Subcutaneous abdominal adipose tissue (tissue), 5 donors: ENCODE data around the gene ITPA.

Experiments
- H3K27ac ChIP-seq: one replicate; pipeline ENCODE4 v1.7.0; 2013; ENCODE audit warnings: low read depth, mild to moderate bottlenecking, inconsistent platforms, low read length, moderate library complexity
- H3K27me3 ChIP-seq, 5 donors: one replicate each; pipeline ENCODE4 v1.7.0; 2013; ENCODE audit warnings: low read length in 5 of 5, inconsistent platforms in 1 of 5; ENCODE audit not compliant: control insufficient read depth in 5 of 5, insufficient read depth in 4 of 5
- H3K36me3 ChIP-seq, 5 donors: one replicate each; pipeline ENCODE4 v1.7.0; 2013; ENCODE audit warnings: low read length in 5 of 5; ENCODE audit not compliant: control insufficient read depth in 5 of 5, insufficient read depth in 5 of 5
- H3K4me1 ChIP-seq, 5 donors: one replicate each; pipeline ENCODE4 v1.7.0; 2013; ENCODE audit warnings: low read length in 5 of 5, mild to moderate bottlenecking in 3 of 5, moderate library complexity in 1 of 5; ENCODE audit not compliant: control insufficient read depth in 5 of 5, insufficient read depth in 5 of 5
- H3K4me3 ChIP-seq, 5 donors: one replicate each; pipeline ENCODE4 v1.7.0; 2013; ENCODE audit warnings: low read length in 5 of 5, low read depth in 1 of 5
- H3K9ac ChIP-seq, 5 donors: one replicate each; pipeline ENCODE4 v1.7.0; 2013; ENCODE audit warnings: low read length in 5 of 5, mild to moderate bottlenecking in 4 of 5, moderate library complexity in 3 of 5
- H3K9me3 ChIP-seq, 5 donors: one replicate each; pipeline ENCODE4 v1.7.0; 2013; ENCODE audit warnings: low read length in 5 of 5; ENCODE audit not compliant: control insufficient read depth in 5 of 5
- donor health status: healthy.
- donor health status: healthy.
- donor health status: healthy.
- donor health status: healthy.
- donor health status: healthy.

ITPA gene

DNA sequence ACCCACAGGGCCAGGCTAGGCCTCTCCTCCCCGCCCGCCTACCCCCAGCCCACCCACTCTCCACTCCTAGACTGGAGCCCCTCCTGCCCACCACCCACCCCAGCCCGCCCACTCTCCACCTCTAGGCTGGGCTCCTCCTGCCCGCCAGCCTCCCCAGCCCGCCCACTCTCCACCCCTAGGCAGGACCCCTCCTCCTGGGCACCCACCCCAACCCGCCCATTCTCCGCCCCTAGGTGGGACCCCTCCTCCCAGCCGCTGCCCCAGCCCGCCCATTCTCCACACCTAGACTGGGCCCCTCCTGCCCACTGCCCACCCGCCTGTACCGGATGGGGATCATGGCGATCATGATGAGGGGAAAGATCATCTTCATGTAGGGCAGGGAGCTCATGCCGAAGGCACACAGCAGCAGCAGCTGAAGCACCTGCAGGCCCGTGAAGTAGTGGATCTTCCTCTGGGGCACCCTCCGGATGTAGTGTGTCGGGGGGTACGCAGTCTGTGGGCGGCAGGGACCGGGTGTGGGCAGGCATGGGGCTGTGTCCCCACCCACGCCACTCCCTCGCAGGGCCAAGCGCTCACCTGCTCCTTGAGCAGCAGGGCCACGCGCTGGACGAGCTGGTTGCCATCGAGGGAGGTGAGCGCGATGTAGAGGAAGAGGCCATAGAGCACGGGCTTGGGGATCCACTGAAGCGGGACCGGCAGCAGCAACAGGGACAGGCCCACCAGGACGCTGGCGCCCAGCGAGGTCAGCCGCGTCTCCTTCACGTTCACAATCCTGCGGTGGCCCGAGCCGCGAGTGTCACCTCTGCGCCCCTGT is 18.8 kb downstream of the ITPA start:
- Histone ChIP-seq H3K27ac (no peak overlapping the region), H3K4me3 (no peak overlapping the region), H3K36me3 (peaks cover 0 to 30% (median 14%) of the 10 kb centered on the region in 5 donors), H3K4me1 (no peaks in the 10 kb centered on the region), H3K9me3 (no peaks in the 10 kb centered on the region), H3K27me3 (peaks cover 0 to 6% (median 0%) of the 10 kb centered on the region in 5 donors), H3K9ac (no peak overlapping the region)

DNA sequence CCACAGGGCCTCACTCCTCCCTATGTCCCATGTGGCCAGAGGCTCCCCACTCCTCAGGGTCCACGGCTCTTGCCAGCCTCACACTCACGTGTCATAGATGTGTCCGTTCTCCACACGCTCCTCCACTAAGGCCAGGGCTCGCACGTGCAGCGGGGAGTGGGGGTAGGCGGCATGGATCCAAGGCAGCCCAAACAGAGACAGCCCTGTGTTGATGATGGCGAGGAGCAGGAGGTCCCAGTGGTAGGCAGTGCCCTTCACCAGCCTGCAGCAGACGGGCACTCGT is 19.4 kb downstream of the ITPA start:
- H3K36me3 ChIP-seq, result peaks cover 0 to 24% (median 10%) of the 10 kb centered on the region in 5 donors
- H3K9me3 ChIP-seq, result no peaks in the 10 kb centered on the region
- H3K4me1 ChIP-seq, result no peaks in the 10 kb centered on the region

GRCh38 chr20:3229158-3229557 is 19.9 kb downstream of the ITPA start:
- H3K4me3 ChIP-seq, result no peak overlapping the region
- no peak overlapping the region for H3K27ac ChIP-seq
- no peaks in the 10 kb centered on the region for H3K9me3 ChIP-seq
- no peak overlapping the region for H3K9ac ChIP-seq
- H3K4me1 ChIP-seq, result no peaks in the 10 kb centered on the region
- H3K27me3 ChIP-seq, result peaks cover 0 to 6% (median 0%) of the 10 kb centered on the region in 5 donors
- peaks cover 0 to 20% (median 6%) of the 10 kb centered on the region in 5 donors for H3K36me3 ChIP-seq

More for the DNA sequence above, 19.4 kb downstream of the ITPA start:
- Histone ChIP-seq H3K27ac (no peak overlapping the region), H3K4me3 (no peak overlapping the region), H3K27me3 (peaks cover 0 to 6% (median 0%) of the 10 kb centered on the region in 5 donors), H3K9ac (no peak overlapping the region)

DNA sequence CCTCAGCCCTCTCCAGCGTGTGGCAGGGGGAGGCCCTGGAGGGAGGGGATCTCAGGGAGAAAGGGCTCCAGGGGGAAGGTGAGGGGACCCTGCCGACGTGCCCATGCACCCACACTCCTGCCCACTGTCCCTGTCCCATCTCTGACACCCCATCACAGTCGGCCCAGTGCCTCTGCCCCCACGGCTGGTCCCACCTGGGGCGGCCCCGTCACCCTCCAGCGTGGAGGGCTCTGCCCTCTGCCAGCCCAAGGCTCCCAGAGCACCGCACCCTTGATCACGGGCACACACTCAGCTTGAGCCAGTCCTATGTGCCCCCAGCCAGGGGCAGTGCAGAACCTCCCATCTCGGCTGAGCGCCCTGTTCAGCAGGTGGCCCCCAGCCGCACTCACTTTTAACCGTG is 20.5 kb downstream of the ITPA start:
- Histone ChIP-seq H3K9me3 (no peaks in the 10 kb centered on the region), H3K4me3 (no peak overlapping the region), H3K4me1 (no peaks in the 10 kb centered on the region), H3K27me3 (peaks cover 0 to 8% (median 2%) of the 10 kb centered on the region in 5 donors), H3K36me3 (peaks cover 0 to 13% (median 5%) of the 10 kb centered on the region in 5 donors), H3K9ac (no peak overlapping the region), H3K27ac (no peak overlapping the region)

- Histone ChIP-seq H3K4me1 (no peaks in the 10 kb centered on the region), H3K27me3 (peaks cover 10 to 18% (median 14%) of the 10 kb centered on the region in 5 donors)
Measured at GRCh38 chr20:3231116-3231515, 21.8 kb downstream of the ITPA start.

GRCh38 chr20:3231889-3232588 is 22.7 kb downstream of the ITPA start:
- Histone ChIP-seq H3K9me3 (no peaks in the 10 kb centered on the region), H3K4me1 (no peaks in the 10 kb centered on the region), H3K27me3 (peaks cover 16 to 24% (median 20%) of the 10 kb centered on the region in 5 donors), H3K4me3 (no peak overlapping the region), H3K27ac (no peak overlapping the region), H3K9ac (no peak overlapping the region), H3K36me3 (peaks cover 0 to 5% (median 2%) of the 10 kb centered on the region in 5 donors)

More at GRCh38 chr20:3231116-3231515, 21.8 kb downstream of the ITPA start:
- Histone ChIP-seq H3K4me3 (no peak overlapping the region), H3K27ac (no peak overlapping the region), H3K36me3 (peaks cover 0 to 11% (median 5%) of the 10 kb centered on the region in 5 donors), H3K9ac (no peak overlapping the region), H3K9me3 (no peaks in the 10 kb centered on the region)

GRCh38 chr20:3233131-3233990 is 24.1 kb downstream of the ITPA start:
- Histone ChIP-seq H3K9ac (no peak overlapping the region), H3K9me3 (no peaks in the 10 kb centered on the region), H3K27ac (no peak overlapping the region), H3K36me3 (no peaks in the 10 kb centered on the region), H3K4me3 (no peak overlapping the region), H3K4me1 (peaks cover 0 to 9% (median 9%) of the 10 kb centered on the region in 5 donors), H3K27me3 (peaks cover 27 to 35% (median 33%) of the 10 kb centered on the region in 5 donors)

GRCh38 chr20:3233991-3234498 is 24.7 kb downstream of the ITPA start:
- no peak overlapping the region for H3K9ac ChIP-seq
- H3K4me1 ChIP-seq, result peaks cover 0 to 16% (median 12%) of the 10 kb centered on the region in 5 donors
- H3K27me3 ChIP-seq, result peaks cover 27 to 38% (median 33%) of the 10 kb centered on the region in 5 donors
- H3K9me3 ChIP-seq, result no peaks in the 10 kb centered on the region
- H3K4me3 ChIP-seq, result no peak overlapping the region
- no peaks in the 10 kb centered on the region for H3K36me3 ChIP-seq
- no peak overlapping the region for H3K27ac ChIP-seq

DNA sequence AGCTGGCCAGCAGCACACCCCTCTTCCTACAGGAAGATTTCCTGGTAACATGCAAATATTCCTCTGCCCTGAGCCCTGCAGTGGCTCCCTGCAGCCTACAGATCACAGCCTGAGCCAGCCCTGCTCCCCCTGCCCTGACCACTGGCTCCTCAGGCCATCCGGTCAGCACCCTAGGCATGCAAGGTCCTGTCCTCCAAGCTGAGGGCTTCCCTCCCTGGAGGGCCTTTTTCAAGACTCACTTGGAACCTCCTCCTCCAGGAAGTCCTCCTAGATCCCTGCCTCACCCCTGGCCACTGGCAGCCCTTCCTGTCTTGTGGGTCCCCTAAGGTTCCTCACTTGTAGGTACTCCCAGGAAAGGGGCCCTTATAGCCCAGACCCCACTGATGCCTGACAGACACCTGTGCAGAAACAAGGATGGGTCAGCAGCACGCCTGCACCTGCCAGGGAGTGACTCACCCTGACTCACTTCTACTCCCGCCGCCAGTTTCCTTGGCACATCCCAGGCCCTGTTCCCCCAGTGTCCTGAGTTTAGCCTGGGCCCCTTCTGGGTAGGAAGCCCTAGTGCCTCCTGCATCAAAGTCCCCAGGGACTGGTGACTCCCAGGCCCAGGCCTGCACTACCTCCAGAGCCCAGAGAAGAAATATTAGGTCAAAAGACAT is 26.5 kb downstream of the ITPA start:
- no peaks in the 10 kb centered on the region for H3K9me3 ChIP-seq
- no peak overlapping the region for H3K9ac ChIP-seq
- H3K4me1 ChIP-seq, result peaks cover 0 to 28% (median 22%) of the 10 kb centered on the region in 5 donors
- H3K4me3 ChIP-seq, result no peak overlapping the region
- H3K27ac ChIP-seq, result no peak overlapping the region
- H3K27me3 ChIP-seq, result peaks cover 33 to 45% (median 43%) of the 10 kb centered on the region in 5 donors
- H3K36me3 ChIP-seq, result no peaks in the 10 kb centered on the region
